ENCODE results near the gene PATJ. TPM values are rescaled to one million over a fixed set of nuclear protein-coding genes. Genes with fewer than 3 reads are reported as not detected.

PATJ gene
- total RNA-seq, 2 experiments from 2014 or later: 14.8 to 16.4 TPM

GRCh38 chr1:61980561-61980960 lies 238.3 kb downstream of the PATJ start:
- ChIA-PET CTCF (interaction anchor here (0.6 kb wide), 1 partner anchor 625 kb away, joined by 3 read pairs; no protein-coding TSS in a partner anchor), POLR2A (no interaction called here)
- no peaks in the 10 kb centered on the region for H3K4me1 Mint-ChIP-seq
- H3K36me3 Mint-ChIP-seq (ENCODE audit: low read depth): no peaks in the 10 kb centered on the region
- no peak overlapping the region for H3K27ac Mint-ChIP-seq
- no peaks in the 10 kb centered on the region for H3K9me3 Mint-ChIP-seq
- no peak overlapping the region for H3K4me3 Mint-ChIP-seq
- DNase-seq: no peak
- H3K27me3 Mint-ChIP-seq: no peaks in the 10 kb centered on the region

GRCh38 chr1:61981870-61982660 lies 239.8 kb downstream of the PATJ start:
- Mint-ChIP-seq H3K4me1 (no peaks in the 10 kb centered on the region), H3K27ac (no peak overlapping the region), H3K27me3 (no peaks in the 10 kb centered on the region), H3K9me3 (no peaks in the 10 kb centered on the region), H3K4me3 (no peak overlapping the region), H3K36me3 (ENCODE audit: low read depth) (no peaks in the 10 kb centered on the region)
- POLR2A ChIA-PET: no interaction called here
- DNase-seq: no peak
- CTCF ChIA-PET: no interaction called here

- H3K4me1 Mint-ChIP-seq: no peaks in the 10 kb centered on the region
- no peak overlapping the region for H3K4me3 Mint-ChIP-seq
- no peak for DNase-seq
- H3K9me3 Mint-ChIP-seq: no peaks in the 10 kb centered on the region
- CTCF ChIA-PET: no interaction called here
- H3K36me3 Mint-ChIP-seq (ENCODE audit: low read depth): no peaks in the 10 kb centered on the region
- no peaks in the 10 kb centered on the region for H3K27me3 Mint-ChIP-seq
- POLR2A ChIA-PET: no interaction called here
- H3K27ac Mint-ChIP-seq: no peak overlapping the region
Measured at GRCh38 chr1:61983236-61983635, 241.0 kb downstream of the PATJ start.

- peaks cover 2% of the 10 kb centered on the region for H3K36me3 Mint-ChIP-seq (ENCODE audit: low read depth)
- ChIA-PET CTCF (no interaction called here), POLR2A (no interaction called here)
- no peaks in the 10 kb centered on the region for H3K27me3 Mint-ChIP-seq
- no peak overlapping the region for H3K27ac Mint-ChIP-seq
- no peak for DNase-seq
- no peaks in the 10 kb centered on the region for H3K4me1 Mint-ChIP-seq
- no peak overlapping the region for H3K4me3 Mint-ChIP-seq
- no peaks in the 10 kb centered on the region for H3K9me3 Mint-ChIP-seq
Measured at GRCh38 chr1:61992257-61992656, 250.0 kb downstream of the PATJ start.

- no peak for DNase-seq
- POLR2A ChIA-PET: no interaction called here
- Mint-ChIP-seq H3K4me3 (no peak overlapping the region), H3K27me3 (no peaks in the 10 kb centered on the region), H3K4me1 (no peaks in the 10 kb centered on the region), H3K9me3 (no peaks in the 10 kb centered on the region), H3K36me3 (ENCODE audit: low read depth) (peaks cover 2% of the 10 kb centered on the region), H3K27ac (no peak overlapping the region)
- CTCF ChIA-PET: interaction anchor here (0.6 kb wide), 1 partner anchor 614 kb away, joined by 4 read pairs; no protein-coding TSS in a partner anchor
Measured at GRCh38 chr1:61993331-61993961, 251.2 kb downstream of the PATJ start.

GRCh38 chr1:61995641-61996040 lies 253.4 kb downstream of the PATJ start:
- DNase-seq: no peak
- H3K4me3 Mint-ChIP-seq: no peak overlapping the region
- CTCF ChIA-PET: interaction anchor here (1.1 to 1.6 kb wide), 2 partner anchors 10 to 11 kb away, joined by 3 to 4 read pairs; no protein-coding TSS in a partner anchor
- no peaks in the 10 kb centered on the region for H3K27me3 Mint-ChIP-seq
- peaks cover 3% of the 10 kb centered on the region for H3K36me3 Mint-ChIP-seq (ENCODE audit: low read depth)
- no peaks in the 10 kb centered on the region for H3K9me3 Mint-ChIP-seq
- H3K4me1 Mint-ChIP-seq: no peaks in the 10 kb centered on the region
- POLR2A ChIA-PET: no interaction called here
- H3K27ac Mint-ChIP-seq: no peak overlapping the region

- POLR2A ChIA-PET: no interaction called here
- H3K9me3 Mint-ChIP-seq: no peaks in the 10 kb centered on the region
- CTCF ChIA-PET: interaction anchor here (0.7 kb wide), 1 partner anchor 18 kb away, joined by 3 read pairs; no protein-coding TSS in a partner anchor
Measured at GRCh38 chr1:61997123-61997522, 254.8 kb downstream of the PATJ start.

GRCh38 chr1:62003777-62004176 lies 261.5 kb downstream of the PATJ start:
- H3K4me3 Mint-ChIP-seq: no peak overlapping the region
- H3K36me3 Mint-ChIP-seq (ENCODE audit: low read depth): peaks cover 2% of the 10 kb centered on the region
- no peaks in the 10 kb centered on the region for H3K4me1 Mint-ChIP-seq
- CTCF ChIA-PET: no interaction called here
- no peaks in the 10 kb centered on the region for H3K27me3 Mint-ChIP-seq
- POLR2A ChIA-PET: no interaction called here
- no peak overlapping the region for H3K27ac Mint-ChIP-seq
- no peak for DNase-seq
- H3K9me3 Mint-ChIP-seq: no peaks in the 10 kb centered on the region

More at GRCh38 chr1:61997123-61997522, 254.8 kb downstream of the PATJ start:
- no peak overlapping the region for H3K4me3 Mint-ChIP-seq
- H3K4me1 Mint-ChIP-seq: no peaks in the 10 kb centered on the region
- no peaks in the 10 kb centered on the region for H3K27me3 Mint-ChIP-seq
- no peak for DNase-seq
- H3K36me3 Mint-ChIP-seq (ENCODE audit: low read depth): peaks cover 3% of the 10 kb centered on the region
- H3K27ac Mint-ChIP-seq: no peak overlapping the region

GRCh38 chr1:62006690-62007089 lies 264.4 kb downstream of the PATJ start:
- no peak for DNase-seq
- no peaks in the 10 kb centered on the region for H3K27me3 Mint-ChIP-seq
- no peaks in the 10 kb centered on the region for H3K4me1 Mint-ChIP-seq
- ChIA-PET POLR2A (no interaction called here), CTCF (no interaction called here)
- no peaks in the 10 kb centered on the region for H3K36me3 Mint-ChIP-seq (ENCODE audit: low read depth)
- H3K9me3 Mint-ChIP-seq: peaks cover 2% of the 10 kb centered on the region
- no peak overlapping the region for H3K4me3 Mint-ChIP-seq
- H3K27ac Mint-ChIP-seq: no peak overlapping the region

- H3K27ac Mint-ChIP-seq: no peak overlapping the region
Measured at GRCh38 chr1:62011006-62011405, 268.7 kb downstream of the PATJ start.

GRCh38 chr1:62012095-62012494 lies 269.8 kb downstream of the PATJ start:
- Mint-ChIP-seq H3K9me3 (peaks cover 2% of the 10 kb centered on the region), H3K27me3 (no peaks in the 10 kb centered on the region), H3K4me3 (no peak overlapping the region), H3K27ac (no peak overlapping the region), H3K36me3 (ENCODE audit: low read depth) (no peaks in the 10 kb centered on the region), H3K4me1 (no peaks in the 10 kb centered on the region)
- CTCF ChIA-PET: no interaction called here
- DNase-seq: no peak
- POLR2A ChIA-PET: no interaction called here

More at GRCh38 chr1:62011006-62011405, 268.7 kb downstream of the PATJ start:
- Mint-ChIP-seq H3K4me1 (no peaks in the 10 kb centered on the region), H3K36me3 (ENCODE audit: low read depth) (no peaks in the 10 kb centered on the region), H3K4me3 (no peak overlapping the region), H3K9me3 (peaks cover 2% of the 10 kb centered on the region), H3K27me3 (no peaks in the 10 kb centered on the region)
- DNase-seq: no peak
- ChIA-PET POLR2A (no interaction called here), CTCF (no interaction called here)

- no peaks in the 10 kb centered on the region for H3K4me1 Mint-ChIP-seq
- ChIA-PET CTCF (no interaction called here), POLR2A (no interaction called here)
- H3K27me3 Mint-ChIP-seq: no peaks in the 10 kb centered on the region
- no peak for DNase-seq
- no peaks in the 10 kb centered on the region for H3K36me3 Mint-ChIP-seq (ENCODE audit: low read depth)
- no peak overlapping the region for H3K27ac Mint-ChIP-seq
- peaks cover 2% of the 10 kb centered on the region for H3K9me3 Mint-ChIP-seq
- no peak overlapping the region for H3K4me3 Mint-ChIP-seq
Measured at GRCh38 chr1:62012836-62013235, 270.6 kb downstream of the PATJ start.

GRCh38 chr1:62013264-62013663 lies 271.0 kb downstream of the PATJ start:
- H3K36me3 Mint-ChIP-seq (ENCODE audit: low read depth): no peaks in the 10 kb centered on the region
- CTCF ChIA-PET: no interaction called here
- no peak overlapping the region for H3K4me3 Mint-ChIP-seq

More at GRCh38 chr1:62013264-62013663, 271.0 kb downstream of the PATJ start:
- Mint-ChIP-seq H3K27ac (no peak overlapping the region), H3K9me3 (peaks cover 2% of the 10 kb centered on the region), H3K27me3 (no peaks in the 10 kb centered on the region), H3K4me1 (no peaks in the 10 kb centered on the region)
- no peak for DNase-seq
- POLR2A ChIA-PET: no interaction called here
